GM18870 (cell line): Measurements from ENCODE around the gene PDE4B.
"Not testable (repeated sequence)": the region's sequence is repeated elsewhere in the genome, so short reads cannot be mapped to it uniquely, and the experiment has no call there.

Source experiments
- ATAC-seq: cut with Tn5 transposase; IDR thresholded peaks from one replicate; pipeline ENCODE4 v1.9.1; 2021; ENCODE audit warnings: moderate library complexity; ENCODE audit not compliant: unreplicated experiment

Gene PDE4B

GRCh38 chr1:66043186-66043585 is 250.5 kb downstream of the PDE4B start:
- ATAC-seq: no peak

- no peak for ATAC-seq
Measured at GRCh38 chr1:66044912-66045311, 252.2 kb downstream of the PDE4B start.

GRCh38 chr1:66046415-66046814 is 253.7 kb downstream of the PDE4B start:
- ATAC-seq: no peak

- ATAC-seq: no peak
Measured at GRCh38 chr1:66048011-66048410, 255.3 kb downstream of the PDE4B start.

GRCh38 chr1:66050123-66050522 is 257.4 kb downstream of the PDE4B start:
- ATAC-seq: no peak

GRCh38 chr1:66050633-66051032 is 257.9 kb downstream of the PDE4B start:
- no peak for ATAC-seq

GRCh38 chr1:66055092-66055491 is 262.4 kb downstream of the PDE4B start:
- no peak for ATAC-seq

- ATAC-seq: not testable (repeated sequence)
Measured at GRCh38 chr1:66057448-66057847, 264.8 kb downstream of the PDE4B start.

GRCh38 chr1:66058558-66058957 is 265.9 kb downstream of the PDE4B start:
- no peak for ATAC-seq

GRCh38 chr1:66067219-66067618 is 274.5 kb downstream of the PDE4B start:
- not testable (repeated sequence) for ATAC-seq

- no peak for ATAC-seq
Measured at GRCh38 chr1:66069976-66070876, 277.5 kb downstream of the PDE4B start.

- ATAC-seq: no peak
Measured at GRCh38 chr1:66073388-66073787, 280.7 kb downstream of the PDE4B start.

GRCh38 chr1:66074147-66074546 is 281.5 kb downstream of the PDE4B start:
- no peak for ATAC-seq

GRCh38 chr1:66078412-66078811 is 285.7 kb downstream of the PDE4B start:
- no peak for ATAC-seq

- ATAC-seq: no peak
Measured at GRCh38 chr1:66083003-66083402, 290.3 kb downstream of the PDE4B start.

GRCh38 chr1:66084442-66084841 is 291.7 kb downstream of the PDE4B start:
- ATAC-seq: no peak

- no peak for ATAC-seq
Measured at GRCh38 chr1:66085600-66085999, 292.9 kb downstream of the PDE4B start.

GRCh38 chr1:66088787-66089186 is 296.1 kb downstream of the PDE4B start:
- ATAC-seq: no peak

GRCh38 chr1:66090859-66091457 is 298.3 kb downstream of the PDE4B start:
- no peak for ATAC-seq

GRCh38 chr1:66095190-66095589 is 302.5 kb downstream of the PDE4B start:
- no peak for ATAC-seq

GRCh38 chr1:66100959-66101358 is 308.3 kb downstream of the PDE4B start:
- not testable (repeated sequence) for ATAC-seq

- not testable (repeated sequence) for ATAC-seq
Measured at GRCh38 chr1:66104076-66104475, 311.4 kb downstream of the PDE4B start.
